Prostate gland (tissue), 2 donors: ENCODE results near the gene PYROXD2.

Experiments used
- CTCF ChIP-seq, 4 experiments: fragments of 200-600 bp in 2 of 4; fragments of 450-650 bp in 2 of 4; sonication (generic) in 2 of 4; IDR thresholded peaks; 1 replicate in 3 of 4; 2 replicates in 1 of 4; pipeline ENCODE4 v1.5.1; 2016 to 2019; ENCODE audit warnings: antibody characterized with exemption in 4 of 4, mild to moderate bottlenecking in 2 of 4, moderate library complexity in 2 of 4
- POLR2A ChIP-seq: fragments of 450-650 bp; IDR thresholded peaks from one replicate; pipeline ENCODE4 v1.6.1; 2016; ENCODE audit warnings: antibody characterized with exemption, mild to moderate bottlenecking
- POLR2AphosphoS5 ChIP-seq: sonication (generic); formaldehyde crosslinking; IDR thresholded peaks from one replicate; pipeline ENCODE4 v1.6.1; 2017; ENCODE audit warnings: antibody characterized with exemption

GRCh38 chr10:98433371-98433770 lies 18.4 kb upstream of the PYROXD2 start:
- TF ChIP-seq CTCF (IDR thresholded peaks at IDR 0.05) (no peak), POLR2A (no peak), POLR2AphosphoS5 (no peak)
